Mesothelial cell of epicardium (in vitro differentiated cells): Measurements from ENCODE around the gene KLHL11. TPM values are rescaled to one million over a fixed set of nuclear protein-coding genes. Genes with fewer than 3 reads are reported as not detected.
A peak's percentile ranks its signal among the peaks of the same experiment; 100 is the strongest.

Experiments used
- DNase-seq, 2 experiments: peaks; one replicate each; pipeline ENCODE4 v3.0.0; 2021; ENCODE audit warnings: low spot score in 2 of 2; ENCODE audit not compliant: unreplicated experiment in 2 of 2
- H3K27ac Mint-ChIP-seq: 2 replicates; pipeline ENCODE4 v1.8.0; 2021; ENCODE audit warnings: mixed read lengths
- H3K27me3 Mint-ChIP-seq: 2 replicates; pipeline ENCODE4 v1.8.0; 2021; ENCODE audit warnings: low read depth, mixed read lengths
- H3K36me3 Mint-ChIP-seq: 2 replicates; pipeline ENCODE4 v1.8.0; 2021; ENCODE audit warnings: mixed read lengths
- H3K4me1 Mint-ChIP-seq: 2 replicates; pipeline ENCODE4 v1.8.0; 2021; ENCODE audit warnings: mixed read lengths
- H3K4me3 Mint-ChIP-seq: 2 replicates; pipeline ENCODE4 v1.8.0; 2021; ENCODE audit warnings: mild to moderate bottlenecking, moderate library complexity, mixed read lengths
- H3K9me3 Mint-ChIP-seq: 2 replicates; pipeline ENCODE4 v1.8.0; 2021; ENCODE audit warnings: mixed read lengths
- total RNA-seq: library from RNA; stranded (reverse); gene quantifications from 3 replicates; pipeline ENCODE4 v1.2.1, GENCODE V29; 2021
- TF ChIP-seq, protein P1 (sequence below): fragments of 200-600 bp; sonication (generic); IDR thresholded peaks from one replicate; pipeline ENCODE4 v1.5.0; 2021; ENCODE audit warnings: antibody characterized with exemption; ENCODE audit not compliant: unreplicated experiment

KLHL11 gene
- total RNA-seq, 1 donor from 2014 or later = 21.9 TPM

DNA sequence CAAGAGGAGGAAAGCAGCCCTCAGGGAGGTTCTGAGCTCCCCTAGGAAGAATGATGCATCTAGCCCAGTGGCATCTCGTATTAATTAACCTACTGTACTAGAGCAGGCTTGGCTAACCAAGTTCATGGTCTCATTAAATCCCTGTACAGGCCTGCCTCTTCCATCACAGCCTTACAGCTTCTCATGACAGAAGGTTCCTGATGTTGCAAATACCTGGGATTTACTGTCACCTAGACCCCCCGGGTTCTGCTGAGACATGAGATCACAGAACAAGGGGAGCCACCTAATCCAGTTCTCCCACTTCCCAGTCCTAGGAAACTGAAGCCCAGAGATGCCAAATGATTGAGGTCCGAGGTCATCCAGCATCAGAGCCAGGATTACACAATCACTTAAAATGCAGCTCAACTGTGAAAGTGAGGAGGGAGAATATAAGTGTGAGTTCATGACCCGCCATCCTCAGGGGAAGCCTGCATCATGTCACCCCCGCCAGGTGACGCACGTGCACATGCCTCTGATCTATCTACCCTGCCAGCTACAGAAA is 29.6 kb upstream of the KLHL11 start:
- no peak for DNase-seq
- no peaks in the 10 kb centered on the region for H3K27me3 Mint-ChIP-seq
- H3K4me1 Mint-ChIP-seq = peaks cover 15% of the 10 kb centered on the region
- H3K9me3 Mint-ChIP-seq = no peaks in the 10 kb centered on the region
- peak overlapping the region; percentile 90 for H3K27ac Mint-ChIP-seq
- TF ChIP-seq, protein P1, sequence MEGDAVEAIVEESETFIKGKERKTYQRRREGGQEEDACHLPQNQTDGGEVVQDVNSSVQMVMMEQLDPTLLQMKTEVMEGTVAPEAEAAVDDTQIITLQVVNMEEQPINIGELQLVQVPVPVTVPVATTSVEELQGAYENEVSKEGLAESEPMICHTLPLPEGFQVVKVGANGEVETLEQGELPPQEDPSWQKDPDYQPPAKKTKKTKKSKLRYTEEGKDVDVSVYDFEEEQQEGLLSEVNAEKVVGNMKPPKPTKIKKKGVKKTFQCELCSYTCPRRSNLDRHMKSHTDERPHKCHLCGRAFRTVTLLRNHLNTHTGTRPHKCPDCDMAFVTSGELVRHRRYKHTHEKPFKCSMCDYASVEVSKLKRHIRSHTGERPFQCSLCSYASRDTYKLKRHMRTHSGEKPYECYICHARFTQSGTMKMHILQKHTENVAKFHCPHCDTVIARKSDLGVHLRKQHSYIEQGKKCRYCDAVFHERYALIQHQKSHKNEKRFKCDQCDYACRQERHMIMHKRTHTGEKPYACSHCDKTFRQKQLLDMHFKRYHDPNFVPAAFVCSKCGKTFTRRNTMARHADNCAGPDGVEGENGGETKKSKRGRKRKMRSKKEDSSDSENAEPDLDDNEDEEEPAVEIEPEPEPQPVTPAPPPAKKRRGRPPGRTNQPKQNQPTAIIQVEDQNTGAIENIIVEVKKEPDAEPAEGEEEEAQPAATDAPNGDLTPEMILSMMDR = no peak
- peaks cover 47% of the 10 kb centered on the region for H3K36me3 Mint-ChIP-seq
- no peak overlapping the region for H3K4me3 Mint-ChIP-seq

GRCh38 chr17:41893384-41893783 is 28.2 kb upstream of the KLHL11 start:
- Mint-ChIP-seq H3K4me3 (no peak overlapping the region), H3K27me3 (no peaks in the 10 kb centered on the region), H3K9me3 (no peaks in the 10 kb centered on the region), H3K4me1 (peaks cover 15% of the 10 kb centered on the region), H3K27ac (no peak overlapping the region), H3K36me3 (peaks cover 44% of the 10 kb centered on the region)
- TF ChIP-seq, protein P1 = no peak
- DNase-seq = no peak

DNA sequence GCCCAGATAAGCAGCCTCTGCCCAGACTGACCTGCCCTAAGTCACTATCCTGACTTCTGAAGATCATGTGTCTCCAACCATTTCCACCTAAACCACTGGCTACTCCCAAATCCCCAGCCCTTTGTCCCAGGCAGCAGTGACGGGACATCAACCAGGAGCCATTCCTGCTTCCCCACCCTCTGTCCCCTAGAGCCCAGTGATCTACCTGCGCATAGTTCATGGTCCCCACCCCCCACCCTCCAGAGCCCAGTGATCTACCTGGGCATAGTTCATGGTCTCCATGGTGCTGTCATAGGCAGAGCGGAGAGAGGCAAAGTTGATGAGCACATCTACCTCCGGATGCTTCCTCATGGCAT is 26.8 kb upstream of the KLHL11 start:
- TF ChIP-seq, protein P1 = no peak
- H3K27me3 Mint-ChIP-seq = no peaks in the 10 kb centered on the region
- H3K4me1 Mint-ChIP-seq = peaks cover 15% of the 10 kb centered on the region
- no peak for DNase-seq
- peaks cover 45% of the 10 kb centered on the region for H3K36me3 Mint-ChIP-seq
- H3K9me3 Mint-ChIP-seq = no peaks in the 10 kb centered on the region
- H3K27ac Mint-ChIP-seq = no peak overlapping the region
- H3K4me3 Mint-ChIP-seq = no peak overlapping the region

- H3K4me1 Mint-ChIP-seq = peaks cover 15% of the 10 kb centered on the region
- no peak overlapping the region for H3K4me3 Mint-ChIP-seq
- H3K36me3 Mint-ChIP-seq = peaks cover 44% of the 10 kb centered on the region
- no peak for DNase-seq
- H3K27me3 Mint-ChIP-seq = no peaks in the 10 kb centered on the region
- H3K9me3 Mint-ChIP-seq = no peaks in the 10 kb centered on the region
- TF ChIP-seq, protein P1 = no peak
- H3K27ac Mint-ChIP-seq = no peak overlapping the region
These were observed 26.2 kb upstream of the KLHL11 start for GRCh38 chr17:41891135-41892020.

DNA sequence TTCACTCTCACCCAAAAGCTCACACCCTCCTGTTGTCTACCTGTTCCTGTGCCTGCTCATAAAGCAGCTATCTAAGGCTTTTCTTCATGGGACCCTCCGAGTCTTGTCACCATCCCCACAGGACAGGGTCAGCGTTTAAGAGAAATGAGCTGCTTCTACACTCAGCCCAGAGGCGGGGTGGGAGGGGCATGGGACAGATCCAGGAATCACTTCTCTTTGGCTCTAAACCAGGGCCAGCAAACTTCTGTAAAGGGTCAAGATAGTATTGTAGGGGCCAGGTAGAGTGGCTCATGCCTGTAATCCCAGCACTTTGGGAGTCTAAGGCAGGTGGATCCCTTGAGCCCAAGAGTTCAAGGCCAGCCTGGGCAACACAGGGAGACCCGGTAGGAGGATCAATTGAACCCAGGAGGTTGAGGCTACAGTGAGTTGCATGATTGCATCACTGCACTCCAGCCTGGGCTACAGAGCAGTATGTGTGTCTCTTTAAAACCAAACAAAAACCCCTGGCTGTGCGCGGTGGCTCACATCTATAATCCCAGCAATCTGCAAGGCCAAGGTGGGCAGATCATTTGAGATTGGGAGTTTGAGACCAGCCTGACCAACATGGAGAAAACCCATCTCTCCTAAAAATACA is 23.2 kb upstream of the KLHL11 start:
- H3K27me3 Mint-ChIP-seq = no peaks in the 10 kb centered on the region
- no peak overlapping the region for H3K4me3 Mint-ChIP-seq
- no peaks in the 10 kb centered on the region for H3K9me3 Mint-ChIP-seq
- no peak overlapping the region for H3K27ac Mint-ChIP-seq
- TF ChIP-seq, protein P1 = no peak
- no peak for DNase-seq
- no peaks in the 10 kb centered on the region for H3K4me1 Mint-ChIP-seq
- peaks cover 43% of the 10 kb centered on the region for H3K36me3 Mint-ChIP-seq
